Left cardiac atrium (tissue), 4 donors: ENCODE results near the gene ANKRD26. TPM values are rescaled to one million over a fixed set of nuclear protein-coding genes. Genes with fewer than 3 reads are reported as not detected.
A peak's percentile ranks its signal among the peaks of the same experiment; 100 is the strongest.
"Not testable (repeated sequence)": the region's sequence is repeated elsewhere in the genome, so short reads cannot be mapped to it uniquely, and the experiment has no call there.

Experiments
- ATAC-seq, 2 donors: fragments of 200-7000 bp; cut with Tn5 transposase; one replicate each; pipeline ENCODE4 v1.9.1; 2020; ENCODE audit warnings: mild to moderate bottlenecking in 2 of 2, moderate library complexity in 2 of 2
- DNase-seq: peaks from one replicate; pipeline ENCODE4 v3.0.0-alpha.2; 2020
- intact Hi-C, 2 donors: fragments of 100-400 bp; cut with DNase I; formaldehyde crosslinking; loops; one replicate each; pipeline versions ENCODE4 v1.14.1 to v1.15.1; 2022 to 2023
- long read RNA-seq: library from polyadenylated mRNA; unstranded; transcript quantifications from one replicate; pipeline ENCODE4 v2.0.0, GENCODE V29; 2021
- total RNA-seq, 2 donors: library from RNA; stranded (reverse); fragmentation: NEBNext Ultra II Directional; extraction: Animal tissue kit (Norgen Biotek cat#: 25700); gene quantifications; one replicate each; pipeline ENCODE4 v1.2.1, GENCODE V29; 2021
- donor health status: DM: no; HTN: yes; CAD: no.
- donor health status: DM: no; HTN: yes; CAD: no; lungs with severe emphysema.
- donor health status: DM: yes; HTN: yes; CAD: no.
- donor health status: Dilated cardiomyopathy.

Gene ANKRD26
- 10 to 100 TPM in 1 of 2 donors, 1 to 10 TPM in 1; 8.1 to 11.5 TPM for total RNA-seq
- long read RNA-seq, partial matches to known transcripts, result 7 of 9 reads
- long read RNA-seq, other reads (novel, unspliced or antisense), result 2 of 9 reads

DNA sequence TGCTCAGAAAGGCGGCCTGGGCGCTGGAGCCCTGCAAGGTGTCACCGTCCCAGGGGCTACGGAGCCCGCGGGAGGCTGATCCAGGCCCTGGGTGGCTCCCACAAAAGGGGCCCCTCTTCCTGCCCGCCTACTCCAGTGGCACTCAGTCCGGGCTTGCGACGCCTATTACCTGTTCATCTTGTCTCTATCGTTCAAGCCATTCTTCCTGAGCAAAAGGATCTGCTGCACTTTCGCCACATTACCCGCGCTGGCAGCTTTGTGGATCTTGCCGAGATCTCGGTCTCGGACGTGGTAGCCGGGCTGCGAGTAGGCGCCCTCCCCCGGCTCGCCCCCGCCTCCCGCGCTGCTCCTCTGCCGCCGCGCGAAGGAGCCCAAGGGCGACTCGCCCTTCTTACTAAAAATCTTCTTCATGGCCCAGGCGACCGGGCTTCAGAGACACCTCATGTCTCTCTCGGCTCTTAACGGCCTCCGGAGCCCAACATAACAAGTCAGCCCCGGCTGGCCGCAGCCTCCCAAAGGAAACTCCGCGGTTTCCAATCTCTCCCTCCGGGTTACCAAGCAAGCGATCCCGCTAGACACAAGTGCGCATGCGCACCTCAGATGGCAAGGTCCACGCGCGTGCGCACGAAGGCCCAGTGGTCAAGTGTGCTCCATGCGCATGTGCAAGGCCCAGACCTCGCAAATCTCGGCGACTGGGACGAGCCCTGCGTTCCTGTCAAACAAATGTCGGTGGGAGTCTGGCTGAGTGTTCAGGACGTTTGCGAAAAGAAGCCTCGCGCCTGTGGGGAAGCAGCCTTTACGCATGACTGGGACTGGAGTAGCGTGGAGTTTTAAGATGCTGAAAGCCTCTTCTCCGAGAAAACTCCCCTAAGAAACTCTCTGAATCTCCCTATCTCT is at the start of gene ANKRD26:
ANKRD26 (minus strand) TSS at position 579 of the 897 bp plus-strand sequence; CDS start at position 411, 168 bp downstream.
- DNase-seq, result peak; percentile 100
- intact Hi-C loops, result no loop called here
- peak; percentile 95 for ATAC-seq

DNA sequence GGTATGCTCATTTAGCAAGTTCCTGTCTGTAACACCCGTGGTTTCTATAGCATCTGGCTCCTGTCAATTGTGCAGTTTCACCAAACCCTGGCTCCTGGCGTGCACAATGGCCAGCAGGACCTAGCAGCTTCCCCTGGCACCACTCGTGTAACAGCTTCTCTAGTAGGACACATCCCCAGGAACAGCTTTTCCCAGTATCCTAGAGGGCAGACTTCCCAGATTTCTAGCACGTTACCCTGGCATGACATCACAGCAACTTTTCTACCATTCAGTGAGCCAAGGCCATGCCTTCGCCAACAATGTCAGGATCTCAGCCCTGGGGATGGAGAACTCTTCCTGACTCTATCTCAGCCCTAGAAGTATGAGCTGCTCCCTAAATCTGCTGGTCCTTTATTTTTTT is 47.4 kb upstream of the ANKRD26 start:
- peak; percentile 35 to 38 for ATAC-seq
- intact Hi-C loops, result no loop called here

DNA sequence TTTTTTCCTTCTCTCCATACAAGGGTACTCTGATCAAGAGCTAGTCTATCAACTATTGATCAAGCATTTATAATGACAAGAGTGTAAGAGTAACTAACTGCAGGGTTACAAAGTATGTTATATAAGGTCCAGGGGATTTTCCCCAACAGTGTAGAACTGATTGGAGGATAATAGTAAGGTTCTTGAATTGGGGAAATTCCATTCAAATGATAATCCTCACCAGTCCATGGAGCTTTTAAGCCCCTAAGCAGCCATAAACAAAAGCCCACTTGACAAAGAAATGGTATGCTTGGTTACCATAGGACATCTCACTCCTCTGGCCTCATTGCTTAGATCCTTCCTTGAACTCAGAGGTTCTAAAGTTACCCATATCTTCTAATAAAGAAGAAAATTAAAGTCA is 45.6 kb upstream of the ANKRD26 start:
- no peak for DNase-seq
- intact Hi-C loops, result no loop called here
- ATAC-seq, result no peak

More for the DNA sequence above, 47.4 kb upstream of the ANKRD26 start:
- no peak for DNase-seq

DNA sequence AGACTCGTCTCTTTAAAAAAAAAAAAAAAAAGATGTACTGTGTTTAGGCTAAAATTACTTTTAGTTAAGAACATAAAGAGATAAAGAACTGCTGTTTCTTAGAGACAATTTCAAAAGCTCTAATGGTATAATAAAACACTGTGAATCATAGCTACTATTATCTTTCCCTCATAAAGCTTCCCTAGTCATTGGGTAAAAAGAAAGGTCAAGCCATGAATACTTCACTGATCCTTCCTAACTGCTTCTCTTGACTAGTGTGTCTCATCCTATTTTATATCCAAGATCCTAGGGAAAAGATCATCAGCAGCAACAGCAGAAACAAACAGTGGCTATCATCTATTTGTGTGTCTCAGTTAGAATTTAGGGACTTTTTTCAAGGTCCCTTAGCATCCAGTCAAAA is 43.4 kb upstream of the ANKRD26 start:
- DNase-seq (no peak), ATAC-seq (no peak)
- intact Hi-C loops, result no loop called here

DNA sequence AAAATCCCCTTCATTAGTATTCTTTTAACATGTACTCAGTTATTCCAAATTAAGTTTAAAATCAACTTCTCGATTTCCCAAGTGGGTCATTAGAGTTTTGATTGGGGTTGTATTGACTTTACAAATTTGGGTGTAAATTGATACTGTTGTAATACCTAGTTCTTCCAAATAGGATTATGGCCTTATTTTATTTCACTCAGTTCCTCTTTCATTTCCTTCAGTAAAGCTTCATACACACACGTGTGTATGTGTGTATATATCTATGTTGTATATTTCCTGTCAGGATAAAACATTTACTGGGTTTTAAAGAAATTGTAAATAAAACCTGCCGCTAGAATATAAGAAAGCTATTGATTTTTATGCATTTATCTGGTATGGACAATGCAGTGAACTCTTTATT is 38.0 kb upstream of the ANKRD26 start:
- DNase-seq (no peak), ATAC-seq (no peak)
- intact Hi-C loops, result no loop called here

DNA sequence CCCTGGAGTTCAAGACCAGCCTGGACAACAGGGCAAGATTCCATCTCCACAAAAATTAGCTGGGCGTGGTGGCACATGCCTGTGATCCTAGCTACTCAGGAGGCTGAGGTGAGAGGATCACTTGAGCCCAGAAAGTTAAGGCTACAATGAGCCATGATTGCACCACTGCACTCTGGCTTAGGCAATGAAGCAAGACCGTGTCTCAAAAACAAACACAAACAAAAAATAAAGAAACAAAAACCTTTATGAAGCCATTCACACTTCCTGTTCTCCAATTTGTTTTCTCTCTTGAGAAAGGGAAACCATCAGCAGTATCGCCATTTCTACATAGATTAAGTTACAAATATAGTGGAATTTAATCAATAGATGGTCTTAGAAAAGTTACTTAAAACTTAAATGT is 34.1 kb upstream of the ANKRD26 start:
- ATAC-seq, result no peak
- intact Hi-C loops, result no loop called here
- no peak for DNase-seq

DNA sequence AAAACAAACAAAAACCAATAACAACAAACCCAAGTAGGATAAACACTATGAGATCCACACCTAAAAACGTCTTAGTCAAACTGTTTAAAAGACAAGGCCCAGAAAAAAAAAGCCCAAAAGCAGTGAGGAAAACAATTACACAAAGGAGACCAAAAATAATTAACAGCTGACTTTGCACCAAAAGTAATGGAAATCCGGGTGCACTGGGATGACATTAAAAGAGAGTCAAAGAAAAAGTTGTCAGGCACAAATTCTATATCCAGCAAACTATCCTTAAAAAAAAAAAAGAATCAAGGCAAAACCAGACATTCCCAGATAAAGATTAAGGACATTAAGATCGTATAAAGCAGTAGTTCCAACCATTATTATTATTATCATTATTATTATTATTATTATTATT is 7.9 kb upstream of the ANKRD26 start:
- intact Hi-C loops, result no loop called here
- DNase-seq, result no peak

DNA sequence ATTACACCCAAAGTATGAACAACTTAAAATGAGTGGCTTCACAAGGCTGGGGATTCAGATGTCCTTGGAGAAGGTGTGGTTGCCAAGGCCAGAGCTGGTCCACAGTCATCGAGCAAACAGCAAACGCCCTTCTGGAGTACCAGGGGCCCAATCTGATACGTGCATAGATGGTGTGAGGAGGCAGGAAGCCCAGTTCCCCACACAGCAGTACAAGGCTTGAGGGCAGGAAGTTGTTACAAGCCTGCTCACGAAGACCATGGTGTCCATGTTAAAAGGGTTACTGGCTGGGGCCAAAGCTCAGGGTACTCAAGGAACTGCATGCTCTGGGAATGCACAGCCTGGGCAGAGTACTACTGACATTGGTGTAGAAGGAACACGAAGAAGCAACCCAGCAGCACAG is 4.6 kb upstream of the ANKRD26 start:
- ATAC-seq (no peak), DNase-seq (no peak)
- intact Hi-C loops, result no loop called here

More for the DNA sequence above, 7.9 kb upstream of the ANKRD26 start:
- no peak for ATAC-seq

DNA sequence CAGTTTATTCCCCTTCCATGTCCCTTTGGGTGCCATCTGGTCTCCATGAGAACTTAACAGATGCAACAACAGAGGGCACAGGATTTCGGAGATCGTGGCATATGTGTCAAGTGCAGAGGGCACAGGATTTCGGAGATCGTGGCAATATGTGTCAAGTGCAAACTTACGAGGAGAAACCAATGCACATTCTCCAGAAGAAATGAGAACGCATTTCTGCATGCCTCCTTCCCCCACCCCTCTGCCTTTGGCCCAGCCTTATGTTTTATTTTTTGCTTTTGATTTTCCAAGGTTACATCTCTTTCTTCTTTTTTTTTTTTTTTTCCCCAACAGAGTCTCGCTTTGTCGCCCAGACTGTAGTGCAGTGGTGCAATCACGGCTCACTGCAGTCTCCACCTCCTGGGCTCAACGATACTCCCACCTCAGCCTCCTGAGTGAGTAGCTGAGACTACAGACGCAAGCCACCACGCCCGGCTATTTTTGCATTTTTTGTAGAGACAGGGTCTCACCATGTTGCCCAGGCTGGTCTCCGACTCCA is 586 bp upstream of the ANKRD26 start:
- DNase-seq (no peak), ATAC-seq (peak in 1 of 2 donors; percentile 23)

DNA sequence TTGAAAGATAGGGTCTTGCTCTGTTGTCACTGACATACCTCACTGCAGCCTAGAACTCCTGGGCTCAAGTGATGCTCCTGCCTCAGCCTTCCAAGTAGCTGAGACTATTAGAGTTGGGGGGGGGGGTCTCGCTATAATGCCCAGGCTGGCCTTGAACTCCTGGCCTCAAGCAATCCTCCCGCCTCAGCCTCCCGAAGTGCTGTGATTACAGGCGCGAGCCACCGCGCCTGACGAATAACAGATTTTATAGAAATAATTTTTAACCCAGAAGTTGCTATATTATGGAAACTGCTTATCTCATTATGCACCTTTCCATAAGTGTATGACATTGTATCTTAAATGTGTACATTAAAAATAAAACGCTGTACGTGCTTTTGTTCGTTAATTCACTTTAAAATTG is 846 bp downstream of the ANKRD26 start:
- no peak for DNase-seq
- intact Hi-C loops, result no loop called here
- ATAC-seq, result no peak

More for the DNA sequence above, 586 bp upstream of the ANKRD26 start:
- intact Hi-C loops, result no loop called here

DNA sequence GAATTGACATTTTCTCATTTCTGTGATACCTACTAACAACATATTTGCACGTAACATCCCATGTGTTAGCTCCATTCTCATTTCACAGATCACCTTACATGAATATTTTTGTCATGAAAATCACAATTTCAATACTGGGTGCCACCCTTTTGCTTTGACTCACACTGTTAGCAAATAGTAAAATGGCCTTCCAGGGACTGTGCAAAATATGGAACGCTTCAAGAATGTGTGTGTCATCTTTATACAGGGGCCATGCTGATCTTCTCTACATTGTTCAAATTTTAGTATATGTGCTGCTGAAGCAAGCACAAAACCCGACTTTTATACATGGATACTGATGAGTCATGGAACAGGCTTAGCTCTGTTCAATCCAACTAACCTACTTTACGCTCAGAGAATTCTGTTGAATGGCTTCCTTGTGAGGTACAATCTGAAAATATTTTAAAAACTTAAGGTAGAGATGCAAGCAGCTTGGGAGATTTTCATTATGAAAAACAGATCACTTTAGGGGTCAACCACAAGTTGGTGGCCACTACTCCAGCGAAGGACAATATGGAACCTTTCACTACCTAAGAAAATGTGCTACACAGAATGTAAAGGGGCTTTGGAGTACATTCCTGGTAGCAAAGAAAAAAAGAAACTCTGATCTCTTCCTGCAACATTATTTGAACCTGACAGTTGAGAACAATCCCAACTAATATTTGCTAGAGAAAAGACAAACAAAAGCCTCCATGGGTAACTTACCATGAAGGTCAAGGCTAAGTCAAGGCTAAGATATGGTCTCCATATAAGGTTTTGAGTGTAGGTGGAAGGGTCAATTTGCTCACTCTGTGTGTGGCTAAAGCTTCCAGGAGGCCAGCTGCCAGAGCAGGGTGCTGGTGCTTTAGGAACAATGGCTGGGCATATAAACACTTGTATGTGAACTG is 11.9 kb downstream of the ANKRD26 start:
- intact Hi-C loops, result no loop called here
- DNase-seq (no peak), ATAC-seq (no peak)

DNA sequence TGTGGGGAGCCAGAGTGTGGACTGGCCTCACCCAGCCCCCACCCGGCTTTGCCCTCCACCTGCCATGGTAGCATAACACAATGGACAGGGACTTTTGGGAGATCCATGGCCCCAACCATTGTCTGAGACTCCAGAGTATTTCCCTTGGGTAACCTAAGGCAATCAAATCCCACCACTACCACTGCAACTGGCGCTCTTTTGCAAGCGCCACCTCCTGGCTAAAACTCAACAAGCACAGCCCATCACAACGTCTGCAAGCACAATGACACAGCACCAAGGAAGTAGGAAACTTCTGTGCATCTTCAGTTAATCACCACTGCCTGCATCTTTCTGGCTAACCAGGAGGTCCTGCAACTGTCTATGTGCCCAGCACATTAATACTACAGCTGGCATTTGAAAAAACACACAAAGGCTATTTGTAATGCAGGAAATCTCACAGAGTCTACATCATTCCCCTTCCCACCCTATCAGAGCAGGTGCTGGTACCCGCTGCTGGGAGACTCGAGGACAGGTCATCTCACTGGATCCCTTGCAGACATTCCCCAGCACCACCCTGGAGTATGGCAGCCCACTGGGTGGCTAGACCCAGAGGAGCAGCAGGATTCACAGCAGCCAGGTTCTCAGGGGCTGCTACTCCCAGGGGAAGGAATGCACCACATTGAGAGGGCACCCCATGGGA is 27.7 kb downstream of the ANKRD26 start:
- intact Hi-C loops, result no loop called here
- DNase-seq (no peak), ATAC-seq (no peak)

DNA sequence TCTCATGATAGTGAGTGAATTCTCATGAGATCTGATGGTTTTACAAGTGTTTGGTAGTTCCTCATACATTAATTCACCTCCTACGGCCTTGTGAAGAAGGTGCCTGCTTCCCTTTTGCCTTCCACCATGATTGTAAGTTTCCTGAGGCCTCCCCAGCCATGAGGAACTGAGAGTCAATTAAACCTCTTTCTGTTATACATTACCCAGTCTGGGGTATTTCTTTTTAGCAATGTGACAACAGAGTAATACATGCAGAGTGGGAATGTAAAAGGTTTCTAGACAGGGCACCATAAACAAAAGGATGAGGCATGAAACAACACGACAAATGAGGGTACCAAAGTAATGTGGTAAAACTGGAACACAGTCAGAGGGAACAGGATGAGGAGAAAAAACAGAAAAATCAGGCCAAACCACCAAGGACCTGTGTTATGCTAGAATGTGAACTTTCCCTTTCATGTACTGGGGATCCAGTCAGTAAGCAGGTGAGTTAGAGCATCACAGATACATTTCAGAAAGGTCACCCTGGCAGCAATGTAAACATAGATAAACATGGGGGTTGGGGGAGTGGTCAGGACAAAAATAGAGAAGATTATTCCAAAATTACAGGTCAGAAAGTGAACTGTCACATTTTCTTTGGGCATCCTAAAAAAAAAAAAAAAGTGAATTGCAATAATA is 31.9 kb downstream of the ANKRD26 start:
- DNase-seq (no peak), ATAC-seq (no peak)
- intact Hi-C loops, result loop anchor here in 1 of 2 donors (10.0 kb wide), 1 partner anchor 56 kb away; no protein-coding TSS in a partner anchor

DNA sequence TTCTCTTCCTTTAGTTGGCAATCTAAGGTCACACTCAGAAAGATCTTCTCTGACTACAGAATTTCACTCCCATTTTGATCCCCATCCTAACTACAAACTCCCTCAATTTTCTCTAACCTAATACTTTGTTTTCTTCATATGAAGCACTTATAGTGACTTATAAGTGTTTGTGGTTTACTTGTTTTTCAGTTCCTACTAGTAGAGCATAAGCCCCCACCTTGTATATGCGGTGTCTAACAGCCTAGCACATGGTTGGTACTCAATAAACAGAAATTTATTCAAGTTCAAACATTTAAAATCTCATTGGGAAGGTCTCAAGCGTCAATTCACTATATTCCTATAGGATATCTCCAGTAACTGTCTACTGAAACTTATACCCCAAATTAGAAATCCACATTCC is 35.2 kb downstream of the ANKRD26 start:
- no peak for ATAC-seq

DNA sequence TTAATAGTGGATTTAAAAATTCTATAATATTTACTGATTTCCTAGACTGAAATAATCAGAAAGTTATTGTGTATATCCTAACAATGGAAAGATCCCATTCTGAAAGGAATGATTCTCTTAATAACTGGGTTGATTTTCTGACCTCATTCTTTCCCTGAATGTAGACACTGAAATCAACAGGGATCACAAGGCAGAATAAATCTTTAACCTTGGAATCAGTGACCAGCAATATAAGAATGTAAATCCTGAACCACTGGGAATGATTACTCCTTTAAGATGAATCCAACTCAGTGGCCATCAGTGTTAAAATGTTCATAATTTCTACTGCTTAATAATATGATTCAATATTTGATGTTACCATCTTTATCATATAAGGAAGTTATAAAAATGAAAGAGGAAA is 47.6 kb downstream of the ANKRD26 start:
- intact Hi-C loops, result no loop called here
- DNase-seq (no peak), ATAC-seq (no peak)

More for the DNA sequence above, 35.2 kb downstream of the ANKRD26 start:
- intact Hi-C loops, result loop anchor here in 1 of 2 donors (10.0 kb wide), 1 partner anchor 60 kb away; no protein-coding TSS in a partner anchor
- DNase-seq, result no peak

DNA sequence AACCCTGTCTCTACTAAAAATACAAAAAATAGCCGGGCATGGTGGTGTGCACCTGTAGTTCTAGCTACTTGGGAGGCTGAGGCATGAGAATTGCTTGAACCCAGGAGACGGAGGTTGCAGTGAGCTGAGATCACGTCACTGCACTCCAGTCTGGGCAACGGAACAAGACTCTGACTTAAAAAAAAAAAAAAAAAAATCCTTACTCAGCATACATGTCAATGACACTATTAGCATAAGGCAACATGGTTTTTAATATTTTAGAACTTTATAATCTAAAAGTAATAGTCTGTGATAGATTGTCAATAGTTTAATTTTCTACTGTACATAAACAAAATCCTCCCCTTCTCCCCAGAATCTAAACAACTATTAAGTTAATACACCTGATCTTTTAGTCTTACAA is 55.0 kb downstream of the ANKRD26 start:
- ATAC-seq, intact Hi-C loops, DNase-seq: not testable (repeated sequence)

DNA sequence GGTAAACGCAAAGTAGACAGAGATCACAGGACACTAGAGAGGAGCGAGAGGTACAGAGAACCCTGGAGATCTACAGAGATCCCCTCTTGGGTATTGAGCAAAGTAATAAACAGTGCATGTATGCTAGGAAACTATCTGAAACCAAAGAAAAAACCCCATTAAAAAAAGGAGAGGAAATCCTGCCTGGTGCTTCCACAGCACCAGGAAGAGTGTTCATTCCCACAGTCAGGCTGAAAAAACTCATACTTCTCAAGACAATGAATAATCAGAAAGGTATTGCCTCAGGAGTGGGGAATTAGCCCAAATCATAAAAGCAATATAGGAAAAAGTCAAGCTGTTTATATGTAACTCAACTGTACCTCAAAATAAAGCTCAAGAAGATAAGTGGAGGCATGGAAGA is 59.1 kb downstream of the ANKRD26 start:
- intact Hi-C loops, result no loop called here
- ATAC-seq (no peak), DNase-seq (no peak)

DNA sequence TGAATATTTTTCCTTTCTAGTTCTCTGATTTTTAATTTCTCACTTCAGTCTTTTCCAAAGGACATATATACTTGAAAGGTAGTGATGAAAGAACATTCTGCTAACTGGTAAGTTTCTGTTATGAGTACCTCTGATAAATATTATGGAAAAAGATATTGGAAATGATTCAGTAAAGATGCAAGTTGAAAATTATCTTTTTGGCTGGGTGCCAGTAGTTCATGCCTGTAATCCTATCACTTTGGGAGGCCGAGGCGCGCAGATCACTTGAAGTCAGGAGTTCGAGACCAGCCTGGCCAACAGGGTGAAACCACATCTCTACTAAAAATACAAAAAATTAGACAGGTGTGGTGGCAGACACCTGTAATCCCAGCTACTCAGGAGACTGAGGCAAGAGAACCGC is 62.1 kb downstream of the ANKRD26 start:
- DNase-seq (no peak), ATAC-seq (no peak)
- intact Hi-C loops, result no loop called here
